Testis (tissue), 3 donors: ENCODE results near the gene TMEM31. TPM values are rescaled to one million over a fixed set of nuclear protein-coding genes. Genes with fewer than 3 reads are reported as not detected.

ENCODE experiments used
- DNase-seq: peaks from one replicate; pipeline ENCODE4 v3.0.0-alpha.2; 2019
- H3K27ac ChIP-seq, 2 donors: fragments of 200-600 bp; sonication (generic); one replicate each; pipeline ENCODE4 v1.5.1; 2019
- H3K27me3 ChIP-seq: fragments of 200-600 bp; sonication (generic); one replicate; pipeline ENCODE4 v1.5.1; 2019
- H3K36me3 ChIP-seq: fragments of 200-600 bp; sonication (generic); one replicate; pipeline ENCODE4 v1.5.1; 2017; ENCODE audit warnings: low read depth; ENCODE audit errors: missing control alignments
- H3K4me1 ChIP-seq: fragments of 200-600 bp; sonication (generic); one replicate; pipeline ENCODE4 v1.5.1; 2019
- H3K4me3 ChIP-seq, 2 donors: fragments of 200-600 bp; sonication (generic); one replicate each; pipeline ENCODE4 v1.5.1; 2017 to 2019
- H3K9me3 ChIP-seq: fragments of 200-600 bp; sonication (generic); one replicate; pipeline ENCODE4 v1.5.1; 2017
- POLR2A ChIP-seq: fragments of 450-650 bp; IDR thresholded peaks from one replicate; pipeline ENCODE4 v1.6.1; 2017; ENCODE audit warnings: antibody characterized with exemption, mild to moderate bottlenecking, moderate library complexity
- WGBS, 2 donors: methylation state at CpG; one replicate each; pipeline ENCODE4 v1.1.5; 2018; 5-methylcytosine and 5-hydroxymethylcytosine counted together
- intact Hi-C: fragments of 100-400 bp; cut with DNase I; formaldehyde crosslinking; loops from one replicate; pipeline ENCODE4 v1.15.1; 2023; ENCODE audit warnings: low total_unique reads
- polyA plus RNA-seq: library from polyadenylated mRNA; stranded (reverse); fragments of 350-450 nt; fragmentation: Illumina TruSeq; extraction: RNeasy Lipid Tissue Mini Kit (QIAGEN cat#74804); gene quantifications from one replicate; pipeline ENCODE4 v1.2.3, GENCODE V29; 2014; ENCODE audit warnings: low read depth, low replicate concordance; ENCODE audit not compliant: insufficient read depth
- total RNA-seq, 2 donors: library from RNA; depleted of rRNA; stranded (reverse); fragments of >200 nt; gene quantifications; one replicate each; pipeline ENCODE4 v1.2.3, GENCODE V29; 2016
- TF ChIP-seq, protein P1 (sequence below), 3 experiments: fragments of 450-650 bp in 2 of 3; fragments of 200-600 bp in 1 of 3; sonication (generic) in 1 of 3; IDR thresholded peaks; one replicate each; pipeline ENCODE4 v1.5.1; 2016 to 2019; ENCODE audit warnings: antibody characterized with exemption in 3 of 3, mild to moderate bottlenecking in 2 of 3, moderate library complexity in 1 of 3

The TMEM31 gene
- total and polyA plus RNA-seq, 3 donors from 2014 or later: 10.8 to 110 (median 51.9) TPM

GRCh38 chrX:103674531-103675454 lies 35.9 kb upstream of the TMEM31 start:
- Histone ChIP-seq H3K27ac (no peak overlapping the region), H3K4me3 (no peak overlapping the region), H3K9me3 (no peaks in the 10 kb centered on the region), H3K4me1 (no peaks in the 10 kb centered on the region), H3K36me3 (no peaks in the 10 kb centered on the region), H3K27me3 (no peaks in the 10 kb centered on the region)
- intact Hi-C loops: no loop called here
- no peak for DNase-seq
- TF ChIP-seq POLR2A: no peak
- TF ChIP-seq, protein P1, sequence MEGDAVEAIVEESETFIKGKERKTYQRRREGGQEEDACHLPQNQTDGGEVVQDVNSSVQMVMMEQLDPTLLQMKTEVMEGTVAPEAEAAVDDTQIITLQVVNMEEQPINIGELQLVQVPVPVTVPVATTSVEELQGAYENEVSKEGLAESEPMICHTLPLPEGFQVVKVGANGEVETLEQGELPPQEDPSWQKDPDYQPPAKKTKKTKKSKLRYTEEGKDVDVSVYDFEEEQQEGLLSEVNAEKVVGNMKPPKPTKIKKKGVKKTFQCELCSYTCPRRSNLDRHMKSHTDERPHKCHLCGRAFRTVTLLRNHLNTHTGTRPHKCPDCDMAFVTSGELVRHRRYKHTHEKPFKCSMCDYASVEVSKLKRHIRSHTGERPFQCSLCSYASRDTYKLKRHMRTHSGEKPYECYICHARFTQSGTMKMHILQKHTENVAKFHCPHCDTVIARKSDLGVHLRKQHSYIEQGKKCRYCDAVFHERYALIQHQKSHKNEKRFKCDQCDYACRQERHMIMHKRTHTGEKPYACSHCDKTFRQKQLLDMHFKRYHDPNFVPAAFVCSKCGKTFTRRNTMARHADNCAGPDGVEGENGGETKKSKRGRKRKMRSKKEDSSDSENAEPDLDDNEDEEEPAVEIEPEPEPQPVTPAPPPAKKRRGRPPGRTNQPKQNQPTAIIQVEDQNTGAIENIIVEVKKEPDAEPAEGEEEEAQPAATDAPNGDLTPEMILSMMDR (IDR thresholded peaks at IDR 0.05): no peak
- 74 to 79% methylated on average over 6 to 8 of the region's 8 CpGs for WGBS, 2 donors

GRCh38 chrX:103678199-103678993 lies 32.3 kb upstream of the TMEM31 start:
- no peaks in the 10 kb centered on the region for H3K9me3 ChIP-seq
- H3K27me3 ChIP-seq: no peaks in the 10 kb centered on the region
- no peak overlapping the region for H3K4me3 ChIP-seq
- H3K27ac ChIP-seq: no peak overlapping the region
- no peak for DNase-seq
- TF ChIP-seq POLR2A: no peak
- TF ChIP-seq, protein P1 (IDR thresholded peaks at IDR 0.05): no peak
- H3K36me3 ChIP-seq: no peaks in the 10 kb centered on the region
- intact Hi-C loops: no loop called here
- WGBS, 2 donors: 85 to 88% methylated on average over 5 of the region's 5 CpGs
- H3K4me1 ChIP-seq: no peaks in the 10 kb centered on the region

DNA sequence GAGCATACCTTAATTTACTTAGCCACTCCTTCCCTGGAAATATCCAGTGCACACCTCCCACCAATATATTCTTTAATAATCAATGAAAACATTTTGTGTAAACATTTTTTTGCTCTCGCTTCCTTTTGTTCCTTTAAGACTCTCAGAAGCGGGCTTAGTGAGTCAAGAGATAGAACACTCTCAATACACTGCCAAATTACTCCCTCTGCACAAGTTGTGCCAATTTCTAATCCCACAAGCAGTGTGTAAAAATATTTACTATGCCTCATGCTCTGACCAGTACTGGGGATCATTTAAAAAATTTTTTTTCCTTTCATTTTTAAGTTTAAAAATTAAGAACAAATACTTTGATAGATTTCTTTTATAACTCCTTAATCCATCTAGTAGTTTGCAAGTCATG lies 29.3 kb upstream of the TMEM31 start:
- intact Hi-C loops: loop anchor here (10.0 kb wide), 2 partner anchors 147 to 327 kb away; partner anchors contain the start of gene TCEAL9
- H3K27ac ChIP-seq: peak overlapping the region in 1 of 2 donors; percentile 19
- no peak for DNase-seq

DNA sequence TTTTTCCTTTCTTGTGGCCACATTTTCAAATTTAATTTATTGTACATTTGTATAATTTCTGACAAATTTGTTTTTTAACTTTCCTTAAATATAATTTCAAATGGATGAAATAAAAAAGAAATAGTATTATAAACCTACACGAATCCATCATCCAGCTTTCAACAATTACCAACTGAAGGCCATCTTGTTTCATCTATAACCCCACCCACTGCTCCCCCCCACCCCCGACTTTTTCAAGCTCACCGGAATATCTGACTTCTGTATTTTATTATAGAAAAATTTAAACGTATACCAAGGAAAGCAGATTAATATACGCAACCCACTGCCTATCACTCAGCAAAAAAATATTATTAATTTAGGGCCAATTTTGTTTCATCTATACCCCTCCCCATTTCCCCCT lies 25.3 kb upstream of the TMEM31 start:
- H3K4me1 ChIP-seq: no peaks in the 10 kb centered on the region
- intact Hi-C loops: loop anchor here (10.0 kb wide), 2 partner anchors 151 to 331 kb away; partner anchors contain the start of gene TCEAL9
- H3K27ac ChIP-seq: peak overlapping the region; percentile 97 to 99
- 7 to 11% methylated on average over 5 of the region's 5 CpGs for WGBS, 2 donors
- TF ChIP-seq, protein P1 (IDR thresholded peaks at IDR 0.05): no peak
- TF ChIP-seq POLR2A: no peak
- DNase-seq: no peak
- H3K4me3 ChIP-seq: peak overlapping the region; percentile 63 to 77
- H3K9me3 ChIP-seq: no peaks in the 10 kb centered on the region
- no peaks in the 10 kb centered on the region for H3K27me3 ChIP-seq
- no peaks in the 10 kb centered on the region for H3K36me3 ChIP-seq

More for the DNA sequence above, 29.3 kb upstream of the TMEM31 start:
- WGBS, 2 donors: 41 to 47% methylated on average over 2 of the region's 2 CpGs
- no peaks in the 10 kb centered on the region for H3K4me1 ChIP-seq
- H3K9me3 ChIP-seq: no peaks in the 10 kb centered on the region
- no peak for TF ChIP-seq POLR2A
- TF ChIP-seq, protein P1 (IDR thresholded peaks at IDR 0.05): no peak
- no peaks in the 10 kb centered on the region for H3K36me3 ChIP-seq
- no peaks in the 10 kb centered on the region for H3K27me3 ChIP-seq
- no peak overlapping the region for H3K4me3 ChIP-seq
